Measurements from ENCODE around the gene DNAJB12.
"Not testable (repeated sequence)": the region's sequence is repeated elsewhere in the genome, so short reads cannot be mapped to it uniquely, and the experiment has no call there.

Gene DNAJB12

GRCh38 chr10:72310241-72310633 is 44.5 kb downstream of the DNAJB12 start:
- peak; percentile 36 for DNase-seq (ENCODE audit: low read depth)
- TF ChIP-seq CTCF (conservative IDR thresholded peaks at IDR 0.05; ENCODE audit: control insufficient read depth, insufficient read depth, low read depth, low read length), result no peak
- H3K4me3 ChIP-seq (ENCODE audit: control insufficient read depth, low read depth, low read length), result no peak overlapping the region

GRCh38 chr10:72309290-72310240 is 45.2 kb downstream of the DNAJB12 start:
- no peak for TF ChIP-seq CTCF (conservative IDR thresholded peaks at IDR 0.05; ENCODE audit: control insufficient read depth, insufficient read depth, low read depth, low read length)
- H3K4me3 ChIP-seq (ENCODE audit: control insufficient read depth, low read depth, low read length), result no peak overlapping the region
- DNase-seq (ENCODE audit: low read depth), result peak; percentile 60

GRCh38 chr10:72308320-72308987 is 46.3 kb downstream of the DNAJB12 start:
- no peak for TF ChIP-seq CTCF (conservative IDR thresholded peaks at IDR 0.05; ENCODE audit: control insufficient read depth, insufficient read depth, low read depth, low read length)
- peak; percentile 95 for DNase-seq (ENCODE audit: low read depth)
- no peak overlapping the region for H3K4me3 ChIP-seq (ENCODE audit: control insufficient read depth, low read depth, low read length)

- H3K4me3 ChIP-seq (ENCODE audit: control insufficient read depth, low read depth, low read length); DNase-seq (ENCODE audit: low read depth): not testable (repeated sequence)
Observed at GRCh38 chr10:72307711-72308110, 47.0 kb downstream of the DNAJB12 start.

- TF ChIP-seq CTCF (conservative IDR thresholded peaks at IDR 0.05; ENCODE audit: control insufficient read depth, insufficient read depth, low read depth, low read length), result no peak
Observed at GRCh38 chr10:72306215-72306760, 48.4 kb downstream of the DNAJB12 start.

GRCh38 chr10:72303424-72304128 is 51.1 kb downstream of the DNAJB12 start:
- no peak overlapping the region for H3K4me3 ChIP-seq (ENCODE audit: control insufficient read depth, low read depth, low read length)
- DNase-seq (ENCODE audit: low read depth), result no peak
- TF ChIP-seq CTCF (conservative IDR thresholded peaks at IDR 0.05; ENCODE audit: control insufficient read depth, insufficient read depth, low read depth, low read length), result no peak

More at GRCh38 chr10:72306215-72306760, 48.4 kb downstream of the DNAJB12 start:
- no peak for DNase-seq (ENCODE audit: low read depth)
- H3K4me3 ChIP-seq (ENCODE audit: control insufficient read depth, low read depth, low read length), result no peak overlapping the region
